ENCODE results near the gene FGD3. TPM values are rescaled to one million over a fixed set of nuclear protein-coding genes. Genes with fewer than 3 reads are reported as not detected.
A peak's percentile ranks its signal among the peaks of the same experiment; 100 is the strongest.

The FGD3 gene
- total RNA-seq, 3 donors from 2014 or later (not counting 1 experiment from before 2014, with no cell fraction given), result 133 to 204 (median 193) TPM

DNA sequence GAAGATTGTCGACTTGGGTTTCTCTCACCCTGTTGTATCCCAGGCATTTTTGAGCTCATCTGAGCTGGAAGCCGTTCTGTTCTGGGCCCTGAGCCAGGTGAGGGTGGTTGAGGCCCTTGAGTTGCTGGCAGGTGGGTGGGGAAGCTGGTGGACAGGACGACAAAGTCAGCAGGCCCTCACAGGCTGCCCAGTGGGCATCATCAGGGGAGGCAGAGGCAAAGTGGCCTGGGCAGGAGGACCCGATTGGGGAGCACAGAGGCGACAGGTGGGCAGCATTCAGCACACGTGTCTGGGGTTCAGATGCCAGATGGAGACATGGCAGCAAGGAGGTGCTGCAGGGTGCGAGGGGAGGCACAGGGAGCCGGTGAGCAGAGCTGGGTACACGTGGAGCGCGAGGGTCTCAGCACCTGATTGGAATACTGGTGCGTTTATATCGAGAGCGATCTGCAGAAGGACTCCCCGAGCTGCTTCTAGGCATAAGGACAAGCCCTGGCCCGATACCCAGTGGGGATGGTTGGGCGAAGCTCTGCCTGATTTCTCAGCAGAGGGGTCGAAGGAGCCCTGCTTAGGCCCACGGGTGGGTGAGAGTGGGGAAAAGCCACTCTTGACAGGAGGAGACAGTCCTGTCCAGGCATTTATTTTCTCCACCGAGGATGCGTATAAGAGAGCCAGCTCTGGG lies 62.2 kb downstream of the FGD3 start:
- peaks cover 6 to 23% of the 10 kb centered on the region in 2 donors for H3K4me1 Mint-ChIP-seq
- H3K36me3 ChIP-seq (ENCODE audit: control insufficient read depth, insufficient read depth, low read length), result peaks cover 75% of the 10 kb centered on the region
- H3K9me3 Mint-ChIP-seq, result no peaks in the 10 kb centered on the region
- H3K4me3 Mint-ChIP-seq, result no peak overlapping the region
- TF ChIP-seq, protein P1, sequence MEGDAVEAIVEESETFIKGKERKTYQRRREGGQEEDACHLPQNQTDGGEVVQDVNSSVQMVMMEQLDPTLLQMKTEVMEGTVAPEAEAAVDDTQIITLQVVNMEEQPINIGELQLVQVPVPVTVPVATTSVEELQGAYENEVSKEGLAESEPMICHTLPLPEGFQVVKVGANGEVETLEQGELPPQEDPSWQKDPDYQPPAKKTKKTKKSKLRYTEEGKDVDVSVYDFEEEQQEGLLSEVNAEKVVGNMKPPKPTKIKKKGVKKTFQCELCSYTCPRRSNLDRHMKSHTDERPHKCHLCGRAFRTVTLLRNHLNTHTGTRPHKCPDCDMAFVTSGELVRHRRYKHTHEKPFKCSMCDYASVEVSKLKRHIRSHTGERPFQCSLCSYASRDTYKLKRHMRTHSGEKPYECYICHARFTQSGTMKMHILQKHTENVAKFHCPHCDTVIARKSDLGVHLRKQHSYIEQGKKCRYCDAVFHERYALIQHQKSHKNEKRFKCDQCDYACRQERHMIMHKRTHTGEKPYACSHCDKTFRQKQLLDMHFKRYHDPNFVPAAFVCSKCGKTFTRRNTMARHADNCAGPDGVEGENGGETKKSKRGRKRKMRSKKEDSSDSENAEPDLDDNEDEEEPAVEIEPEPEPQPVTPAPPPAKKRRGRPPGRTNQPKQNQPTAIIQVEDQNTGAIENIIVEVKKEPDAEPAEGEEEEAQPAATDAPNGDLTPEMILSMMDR (IDR thresholded peaks at IDR 0.05), result no peak
- no peaks in the 10 kb centered on the region for H3K27me3 ChIP-seq (ENCODE audit: control insufficient read depth, insufficient read depth, low read length)
- peak overlapping the region; percentile 38 to 76 for H3K27ac Mint-ChIP-seq
- DNase-seq (no peak), ATAC-seq (no peak)
- H3K27me3 Mint-ChIP-seq (ENCODE audit: low read depth in 2 of 2), result no peaks in the 10 kb centered on the region
- 95% methylated on average over 21 of the region's 21 CpGs for WGBS (ENCODE audit: insufficient coverage)
- no peak overlapping the region for H3K4me3 ChIP-seq (ENCODE audit: low read length)
- H3K36me3 Mint-ChIP-seq, result peaks cover 7% of the 10 kb centered on the region
- H3K27ac ChIP-seq (ENCODE audit: low read length), result no peak overlapping the region
- intact Hi-C loops (cut with micrococcal nuclease), result no loop called here
- H3K4me1 ChIP-seq (ENCODE audit: control insufficient read depth, insufficient read depth, low read length), result no peaks in the 10 kb centered on the region
- H3K9me3 ChIP-seq (ENCODE audit: control insufficient read depth, insufficient read depth, low read length), result no peaks in the 10 kb centered on the region

DNA sequence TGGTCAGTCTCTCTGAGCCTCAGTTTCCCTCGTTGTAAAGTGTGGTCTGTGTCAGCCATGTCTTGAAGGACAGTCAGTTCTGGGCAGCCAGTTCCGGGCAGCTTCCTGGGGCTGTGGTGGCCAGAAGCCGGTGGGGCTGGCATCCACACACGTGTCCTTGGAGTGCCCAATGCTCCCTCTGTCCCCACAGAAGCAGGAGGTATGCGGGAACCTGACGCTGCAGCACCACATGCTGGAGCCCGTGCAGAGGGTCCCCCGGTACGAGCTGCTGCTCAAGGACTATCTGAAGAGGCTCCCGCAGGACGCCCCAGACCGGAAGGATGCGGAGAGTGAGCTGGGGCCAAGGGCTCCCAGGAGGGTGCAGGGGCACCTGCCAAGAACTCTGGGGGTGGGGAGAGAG lies 62.7 kb downstream of the FGD3 start:
- Histone ChIP-seq H3K9me3 (ENCODE audit: control insufficient read depth, insufficient read depth, low read length) (no peaks in the 10 kb centered on the region), H3K27me3 (ENCODE audit: control insufficient read depth, insufficient read depth, low read length) (no peaks in the 10 kb centered on the region), H3K27ac (ENCODE audit: low read length) (no peak overlapping the region), H3K36me3 (ENCODE audit: control insufficient read depth, insufficient read depth, low read length) (peaks cover 73% of the 10 kb centered on the region), H3K4me3 (ENCODE audit: low read length) (no peak overlapping the region), H3K4me1 (ENCODE audit: control insufficient read depth, insufficient read depth, low read length) (no peaks in the 10 kb centered on the region)
- ATAC-seq (no peak), DNase-seq (no peak)
- Mint-ChIP-seq H3K27ac (no peak overlapping the region), H3K27me3 (ENCODE audit: low read depth in 2 of 2) (no peaks in the 10 kb centered on the region), H3K9me3 (no peaks in the 10 kb centered on the region), H3K4me3 (no peak overlapping the region), H3K36me3 (peaks cover 7% of the 10 kb centered on the region), H3K4me1 (peaks cover 4 to 21% of the 10 kb centered on the region in 2 donors)
- intact Hi-C loops (cut with micrococcal nuclease), result no loop called here
- TF ChIP-seq, protein P1 (IDR thresholded peaks at IDR 0.05), result no peak
- WGBS (ENCODE audit: insufficient coverage), result 98% methylated on average over 13 of the region's 13 CpGs

DNA sequence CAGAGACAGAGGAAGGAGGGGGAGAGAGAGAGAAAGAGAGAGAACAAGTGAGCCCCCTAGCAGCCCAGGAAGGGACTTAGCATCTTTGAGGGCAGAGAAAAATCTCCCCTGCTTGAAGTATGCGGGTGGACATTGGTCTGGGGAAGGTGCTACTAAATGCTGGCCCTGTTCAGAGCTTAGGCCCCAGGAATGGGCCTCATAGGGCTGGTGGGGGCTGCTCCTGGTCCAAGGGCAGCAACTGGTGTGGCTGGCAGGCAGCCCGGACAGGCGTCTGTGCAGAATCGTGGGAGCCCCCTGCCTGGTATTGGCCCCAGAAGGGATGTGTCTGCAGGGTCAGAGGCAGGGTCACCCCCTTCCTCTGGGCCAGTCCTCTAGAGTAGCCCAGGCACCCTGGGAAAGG lies 63.4 kb downstream of the FGD3 start:
- Histone ChIP-seq H3K27me3 (ENCODE audit: control insufficient read depth, insufficient read depth, low read length) (no peaks in the 10 kb centered on the region), H3K36me3 (ENCODE audit: control insufficient read depth, insufficient read depth, low read length) (peaks cover 73% of the 10 kb centered on the region), H3K27ac (ENCODE audit: low read length) (no peak overlapping the region), H3K9me3 (ENCODE audit: control insufficient read depth, insufficient read depth, low read length) (no peaks in the 10 kb centered on the region), H3K4me3 (ENCODE audit: low read length) (no peak overlapping the region), H3K4me1 (ENCODE audit: control insufficient read depth, insufficient read depth, low read length) (no peaks in the 10 kb centered on the region)
- Mint-ChIP-seq H3K27ac (no peak overlapping the region), H3K9me3 (no peaks in the 10 kb centered on the region), H3K27me3 (ENCODE audit: low read depth in 2 of 2) (no peaks in the 10 kb centered on the region), H3K36me3 (peaks cover 7% of the 10 kb centered on the region), H3K4me1 (peaks cover 4 to 21% of the 10 kb centered on the region in 2 donors), H3K4me3 (no peak overlapping the region)
- no peak for ATAC-seq
- intact Hi-C loops (cut with micrococcal nuclease), result no loop called here
- TF ChIP-seq, protein P1 (IDR thresholded peaks at IDR 0.05), result no peak
- WGBS (ENCODE audit: insufficient coverage), result 96% methylated on average over 4 of the region's 4 CpGs
- no peak for DNase-seq

DNA sequence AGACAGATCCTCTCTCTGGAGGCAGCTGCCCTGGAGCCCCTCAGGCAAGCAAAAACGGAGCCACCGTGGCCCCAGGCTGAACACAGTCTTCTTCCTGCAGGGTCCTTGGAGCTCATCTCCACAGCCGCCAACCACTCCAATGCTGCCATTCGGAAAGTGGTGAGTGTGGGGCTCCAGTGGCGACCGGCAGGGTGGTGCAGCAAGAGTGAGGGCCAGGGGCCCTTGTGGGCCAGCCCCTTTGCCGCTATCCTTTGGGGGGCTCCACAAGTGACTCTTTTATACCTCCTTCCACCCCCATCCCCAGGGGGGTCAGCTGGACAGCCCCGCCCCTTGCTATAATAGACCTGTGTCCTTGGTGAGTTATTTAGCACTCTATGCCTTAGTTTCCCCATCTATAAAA lies 63.8 kb downstream of the FGD3 start:
- Histone ChIP-seq H3K4me3 (ENCODE audit: low read length) (no peak overlapping the region), H3K27me3 (ENCODE audit: control insufficient read depth, insufficient read depth, low read length) (no peaks in the 10 kb centered on the region), H3K36me3 (ENCODE audit: control insufficient read depth, insufficient read depth, low read length) (peaks cover 73% of the 10 kb centered on the region), H3K4me1 (ENCODE audit: control insufficient read depth, insufficient read depth, low read length) (no peaks in the 10 kb centered on the region), H3K9me3 (ENCODE audit: control insufficient read depth, insufficient read depth, low read length) (no peaks in the 10 kb centered on the region), H3K27ac (ENCODE audit: low read length) (no peak overlapping the region)
- 98% methylated on average over 8 of the region's 8 CpGs for WGBS (ENCODE audit: insufficient coverage)
- H3K27me3 Mint-ChIP-seq (ENCODE audit: low read depth in 2 of 2), result no peaks in the 10 kb centered on the region
- TF ChIP-seq, protein P1 (IDR thresholded peaks at IDR 0.05), result no peak
- H3K4me1 Mint-ChIP-seq, result peaks cover 4 to 17% of the 10 kb centered on the region in 2 donors
- no peak for ATAC-seq
- H3K9me3 Mint-ChIP-seq, result no peaks in the 10 kb centered on the region
- intact Hi-C loops (cut with micrococcal nuclease), result no loop called here
- DNase-seq, result no peak
- H3K36me3 Mint-ChIP-seq, result peaks cover 7% of the 10 kb centered on the region
- no peak overlapping the region for H3K27ac Mint-ChIP-seq
- no peak overlapping the region for H3K4me3 Mint-ChIP-seq

Data from natural killer cell (primary cell).